MCF 10A (cell line): ENCODE results near the gene PKN1. TPM values are rescaled to one million over a fixed set of nuclear protein-coding genes. Genes with fewer than 3 reads are reported as not detected.

Experiments
- BruUV-seq: library from RNA; stranded (reverse); fragments of 400-500 nt; replicated peaks from 2 replicates; lab custom pipeline; 2021; lab: Mats Ljungman, UMichigan
- CTCF ChIA-PET: fragments of 300-600 bp; sonication (Branson Sonifier 250); formaldehyde crosslinking; extraction: SDS; loops from one replicate; lab custom pipeline; 2021; ENCODE audit warnings: antibody characterized with exemption, inconsistent platforms; lab: Yijun Ruan, JAX
- POLR2A ChIA-PET: fragments of 300-600, 350-650 bp; sonication (Branson Sonifier 250); formaldehyde crosslinking; extraction: SDS; loops from one replicate; lab custom pipeline; 2020; ENCODE audit warnings: antibody characterized with exemption, inconsistent platforms; lab: Yijun Ruan, JAX
- DNase-seq: peaks from one replicate; pipeline ENCODE4 v3.0.0-alpha.2; 2018; ENCODE audit not compliant: unreplicated experiment
- H3K27ac Mint-ChIP-seq: one replicate; pipeline ENCODE4 v1.8.0; 2022; ENCODE audit warnings: mild to moderate bottlenecking, low read depth, mixed read lengths; ENCODE audit not compliant: unreplicated experiment
- H3K27me3 Mint-ChIP-seq: one replicate; pipeline ENCODE4 v1.8.0; 2022; ENCODE audit warnings: mixed read lengths; ENCODE audit not compliant: insufficient read depth, unreplicated experiment
- H3K36me3 Mint-ChIP-seq: one replicate; pipeline ENCODE4 v1.8.0; 2022; ENCODE audit warnings: mild to moderate bottlenecking, moderate library complexity, mixed read lengths; ENCODE audit not compliant: insufficient read depth, unreplicated experiment
- H3K4me1 Mint-ChIP-seq: one replicate; pipeline ENCODE4 v1.8.0; 2022; ENCODE audit warnings: mixed read lengths; ENCODE audit not compliant: insufficient read depth, unreplicated experiment
- H3K4me3 Mint-ChIP-seq: one replicate; pipeline ENCODE4 v1.8.0; 2022; ENCODE audit warnings: mild to moderate bottlenecking, moderate library complexity, mixed read lengths; ENCODE audit not compliant: unreplicated experiment
- H3K9me3 Mint-ChIP-seq: one replicate; pipeline ENCODE4 v1.8.0; 2022; ENCODE audit warnings: mixed read lengths; ENCODE audit not compliant: unreplicated experiment
- CTCF ChIP-seq: fragments of 200-600 bp; IDR thresholded peaks from one replicate; pipeline ENCODE4 v1.8.0; 2022; ENCODE audit warnings: antibody characterized with exemption, mild to moderate bottlenecking; ENCODE audit not compliant: unreplicated experiment
- intact Hi-C: fragments of 100-400 bp; cut with micrococcal nuclease; formaldehyde crosslinking; loops from 2 replicates; pipeline ENCODE4 v1.14.1; 2022
- total RNA-seq: library from RNA; stranded (reverse); gene quantifications from 2 replicates; pipeline ENCODE4 v1.2.3, GENCODE V29; 2022

Gene PKN1
- total RNA-seq, 1 experiment from 2014 or later = 94.8 TPM

GRCh38 chr19:14390548-14390947 lies 42.6 kb upstream of the PKN1 start:
- Mint-ChIP-seq H3K27me3 (no peaks in the 10 kb centered on the region), H3K4me1 (no peaks in the 10 kb centered on the region), H3K4me3 (no peak overlapping the region), H3K9me3 (no peaks in the 10 kb centered on the region), H3K36me3 (peaks cover 55% of the 10 kb centered on the region), H3K27ac (no peak overlapping the region)
- CTCF ChIA-PET = no interaction called here
- POLR2A ChIA-PET = no interaction called here
- no peak for DNase-seq
- no TSS peak for BruUV-seq
- intact Hi-C loops = no loop called here
- no peak for TF ChIP-seq CTCF

- DNase-seq = no peak
- Mint-ChIP-seq H3K27ac (no peak overlapping the region), H3K4me3 (no peak overlapping the region), H3K36me3 (peaks cover 50% of the 10 kb centered on the region), H3K27me3 (no peaks in the 10 kb centered on the region), H3K4me1 (no peaks in the 10 kb centered on the region), H3K9me3 (no peaks in the 10 kb centered on the region)
- no peak for TF ChIP-seq CTCF
- BruUV-seq = no TSS peak
- CTCF ChIA-PET = no interaction called here
- POLR2A ChIA-PET = no interaction called here
- intact Hi-C loops = no loop called here
Observed at GRCh38 chr19:14391156-14391821, 41.8 kb upstream of the PKN1 start.

- intact Hi-C loops = no loop called here
- POLR2A ChIA-PET = no interaction called here
- TF ChIP-seq CTCF = no peak
- DNase-seq = no peak
- Mint-ChIP-seq H3K27ac (no peak overlapping the region), H3K4me1 (no peaks in the 10 kb centered on the region), H3K27me3 (no peaks in the 10 kb centered on the region), H3K4me3 (no peak overlapping the region), H3K9me3 (no peaks in the 10 kb centered on the region), H3K36me3 (peaks cover 60% of the 10 kb centered on the region)
- CTCF ChIA-PET = no interaction called here
- BruUV-seq = no TSS peak
Observed at GRCh38 chr19:14393329-14393728, 39.8 kb upstream of the PKN1 start.

GRCh38 chr19:14394167-14394566 lies 38.9 kb upstream of the PKN1 start:
- no peaks in the 10 kb centered on the region for H3K27me3 Mint-ChIP-seq
- no peaks in the 10 kb centered on the region for H3K4me1 Mint-ChIP-seq
- ChIA-PET POLR2A (no interaction called here), CTCF (interaction anchor here (1.2 kb wide), 1 partner anchor 10 kb away, joined by 3 read pairs; no protein-coding TSS in a partner anchor)
- TF ChIP-seq CTCF = no peak
- no peak for DNase-seq
- H3K4me3 Mint-ChIP-seq = no peak overlapping the region
- BruUV-seq = no TSS peak
- H3K9me3 Mint-ChIP-seq = no peaks in the 10 kb centered on the region
- H3K27ac Mint-ChIP-seq = no peak overlapping the region
- H3K36me3 Mint-ChIP-seq = peaks cover 61% of the 10 kb centered on the region
- intact Hi-C loops = no loop called here
